ENCODE results near the gene SLC7A1.

SLC7A1 gene

DNA sequence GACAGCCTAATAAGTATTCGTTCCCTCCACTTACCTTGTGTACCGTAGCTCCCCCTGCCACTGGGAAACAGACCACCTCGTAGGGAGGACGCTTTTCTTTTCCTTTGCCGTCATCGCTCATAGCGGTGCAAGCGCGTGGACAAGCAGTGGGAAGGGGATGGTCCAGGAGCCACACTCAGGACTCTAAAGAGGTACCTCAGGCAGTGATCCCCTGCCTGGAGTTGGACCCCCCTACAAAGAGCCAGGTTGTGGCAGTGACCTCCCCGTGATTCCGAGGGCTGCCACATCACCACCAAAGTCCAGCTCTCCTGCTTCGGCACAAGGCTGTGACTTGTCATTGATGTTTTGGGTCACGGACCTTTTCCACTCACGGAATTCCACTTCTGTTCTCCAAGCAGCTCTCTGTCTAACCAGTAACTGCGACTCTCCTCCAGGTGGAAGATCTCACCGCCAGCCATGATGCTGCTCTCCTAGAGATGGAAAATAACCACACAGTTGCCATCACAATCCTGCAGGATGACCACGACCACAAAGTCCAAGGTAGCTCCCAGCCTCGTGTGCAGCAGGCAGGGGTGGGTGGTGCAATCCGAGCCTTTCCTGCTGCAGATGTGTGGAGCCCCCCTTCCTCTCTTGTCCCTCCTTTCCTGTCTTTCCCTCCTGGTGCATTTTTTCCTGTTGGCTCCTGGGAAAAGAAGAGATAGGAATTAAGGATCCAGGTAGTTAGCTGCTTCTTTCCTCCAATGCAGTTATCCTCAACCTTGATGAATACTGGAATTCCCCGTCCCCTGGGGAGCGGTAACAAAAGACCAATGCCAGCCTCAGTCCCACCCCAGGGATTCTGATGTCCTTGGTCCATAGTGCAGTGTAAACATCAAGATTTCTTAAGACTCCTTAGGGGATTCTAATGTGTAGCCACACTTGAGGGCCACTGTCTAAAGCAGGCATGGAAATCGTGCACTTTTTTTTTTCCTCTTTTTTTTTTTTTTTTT lies 107.7 kb downstream of the SLC7A1 start:
- DNase-seq (ENCODE audit: low read depth): no peak

DNA sequence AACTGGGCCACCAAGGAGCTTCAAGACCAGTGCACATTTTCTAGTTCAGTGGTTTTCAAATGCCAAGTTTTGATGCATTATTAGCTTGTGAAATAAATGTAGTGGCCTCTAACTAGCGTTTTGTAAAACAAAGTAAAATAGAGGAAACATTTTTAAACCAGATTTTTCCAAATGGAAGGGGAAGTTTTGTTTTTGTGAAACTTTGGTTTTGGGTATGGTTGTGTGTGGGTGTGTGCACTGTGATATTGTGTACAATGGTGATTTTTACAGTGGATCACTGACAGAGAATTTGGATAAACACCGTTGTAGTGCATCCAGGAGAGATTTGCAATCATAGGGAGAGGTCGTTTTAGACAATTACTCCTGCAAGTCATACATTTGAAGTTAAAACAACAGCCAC lies 108.9 kb downstream of the SLC7A1 start:
- DNase-seq (ENCODE audit: low read depth): no peak

DNA sequence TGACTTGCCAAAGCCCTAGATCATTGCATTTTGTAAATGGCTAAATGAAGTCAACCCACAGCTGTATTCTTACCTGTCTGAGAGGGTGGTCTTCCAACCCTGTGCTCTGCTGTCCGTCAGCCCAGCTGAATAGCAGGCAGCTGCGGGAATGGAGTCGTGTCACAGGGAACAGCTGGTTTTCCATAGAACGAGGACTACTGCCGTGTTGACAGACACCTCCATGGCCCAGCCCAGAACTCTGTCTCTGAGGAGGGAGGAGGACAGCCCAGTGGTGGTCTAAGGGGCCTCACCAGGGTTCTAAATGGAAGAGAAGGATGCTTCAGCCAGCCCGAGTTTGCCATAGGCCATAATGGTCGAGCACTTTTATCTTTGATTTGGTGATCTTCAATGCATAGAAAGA lies 110.7 kb downstream of the SLC7A1 start:
- no peak for DNase-seq (ENCODE audit: low read depth)

DNA sequence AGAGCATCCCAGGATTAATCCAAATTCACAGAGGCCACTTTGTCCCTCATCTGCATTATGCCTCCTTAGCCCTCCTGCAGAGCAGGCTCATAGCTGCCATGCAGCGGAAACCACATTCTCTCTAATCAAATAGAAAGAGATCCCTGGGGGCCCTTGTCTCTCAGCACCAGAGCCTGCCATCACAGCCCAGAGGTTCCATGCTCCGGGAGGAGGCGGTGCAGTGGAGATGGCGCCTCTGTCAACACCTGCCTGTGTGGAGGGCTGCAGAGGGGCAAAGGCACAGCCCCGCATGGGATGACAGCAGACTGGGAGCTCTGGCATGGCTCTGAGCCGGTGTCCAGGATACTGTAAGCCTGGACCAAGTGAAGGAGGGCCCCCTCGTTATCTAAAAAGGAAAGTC lies 111.3 kb downstream of the SLC7A1 start:
- DNase-seq (ENCODE audit: low read depth): no peak

DNA sequence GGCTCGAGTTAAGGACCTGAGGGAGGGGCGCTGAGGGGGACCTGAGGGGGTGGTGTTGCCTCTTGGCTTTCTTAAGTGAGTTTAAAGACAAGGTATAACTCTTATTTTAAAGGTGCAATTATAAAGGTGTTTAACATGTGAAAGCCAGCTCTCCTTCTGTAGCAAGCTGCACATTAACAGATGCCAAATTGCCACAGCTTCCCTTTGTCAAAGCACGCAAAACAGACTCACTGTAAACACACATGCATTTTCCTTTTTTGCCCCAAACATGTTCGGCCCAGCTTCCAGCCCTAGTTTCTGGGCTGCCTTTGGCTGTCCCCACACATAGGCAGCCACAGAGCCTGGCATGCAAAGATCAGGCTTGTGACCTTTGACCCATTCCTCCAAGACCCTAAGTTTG lies 111.9 kb downstream of the SLC7A1 start:
- no peak for DNase-seq (ENCODE audit: low read depth)

DNA sequence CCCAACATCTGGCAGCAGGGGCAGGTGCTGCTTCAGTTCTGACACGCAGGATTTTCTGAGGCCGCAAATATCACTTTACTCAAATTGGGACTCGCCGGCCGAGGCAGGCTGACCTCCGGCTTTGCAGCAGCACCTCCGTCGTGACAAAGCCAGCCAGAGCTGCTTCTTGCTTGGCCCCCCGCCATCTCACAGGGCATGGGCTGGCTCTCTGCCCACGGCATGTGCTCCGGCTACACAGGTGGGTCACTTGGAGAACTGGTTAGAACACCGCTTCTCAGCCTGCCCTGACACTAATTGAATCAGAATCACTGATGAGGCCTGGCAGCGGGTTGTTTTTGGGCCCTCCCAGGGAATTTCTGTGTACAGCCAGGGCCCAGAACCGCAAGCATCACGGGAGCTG lies 112.3 kb downstream of the SLC7A1 start:
- DNase-seq (ENCODE audit: low read depth): no peak

DNA sequence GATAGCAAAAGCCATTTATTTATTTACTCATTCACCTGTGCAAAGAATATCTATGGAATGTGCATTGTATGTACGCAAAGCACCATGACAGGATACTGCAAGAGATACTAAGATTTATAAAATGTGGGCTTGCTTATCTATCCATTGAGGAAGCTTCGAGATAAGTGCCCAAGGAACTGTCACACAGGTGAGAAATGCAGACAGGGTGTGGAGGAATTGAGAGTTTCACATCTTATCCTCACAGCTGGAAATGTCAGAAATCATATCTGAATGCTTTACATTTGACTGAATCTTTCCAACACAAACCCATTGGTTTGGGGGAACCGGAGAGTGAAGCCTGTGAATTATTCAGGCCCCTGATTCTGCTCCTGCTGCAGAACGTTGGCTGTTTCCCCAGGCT lies 113.0 kb downstream of the SLC7A1 start:
- no peak for DNase-seq (ENCODE audit: low read depth)

DNA sequence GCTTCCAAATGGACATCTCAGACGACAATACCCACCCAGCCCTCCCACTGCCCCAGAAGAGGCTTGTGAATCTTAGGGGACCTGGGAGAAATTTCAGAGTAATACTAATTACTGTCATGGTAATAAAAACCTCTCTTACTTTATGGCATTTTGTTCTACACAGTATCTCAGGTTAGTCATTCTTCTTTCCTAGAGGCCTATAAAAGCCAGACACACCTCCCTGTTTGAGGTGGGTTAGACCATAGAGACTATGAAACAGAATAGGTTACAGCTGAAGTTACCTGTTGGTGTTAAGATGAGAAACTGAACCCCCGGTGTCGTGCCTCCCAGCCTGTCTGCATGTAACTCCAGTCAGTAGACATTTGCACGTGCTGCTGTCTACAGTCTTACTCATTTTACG lies 113.9 kb downstream of the SLC7A1 start:
- no peak for DNase-seq (ENCODE audit: low read depth)

DNA sequence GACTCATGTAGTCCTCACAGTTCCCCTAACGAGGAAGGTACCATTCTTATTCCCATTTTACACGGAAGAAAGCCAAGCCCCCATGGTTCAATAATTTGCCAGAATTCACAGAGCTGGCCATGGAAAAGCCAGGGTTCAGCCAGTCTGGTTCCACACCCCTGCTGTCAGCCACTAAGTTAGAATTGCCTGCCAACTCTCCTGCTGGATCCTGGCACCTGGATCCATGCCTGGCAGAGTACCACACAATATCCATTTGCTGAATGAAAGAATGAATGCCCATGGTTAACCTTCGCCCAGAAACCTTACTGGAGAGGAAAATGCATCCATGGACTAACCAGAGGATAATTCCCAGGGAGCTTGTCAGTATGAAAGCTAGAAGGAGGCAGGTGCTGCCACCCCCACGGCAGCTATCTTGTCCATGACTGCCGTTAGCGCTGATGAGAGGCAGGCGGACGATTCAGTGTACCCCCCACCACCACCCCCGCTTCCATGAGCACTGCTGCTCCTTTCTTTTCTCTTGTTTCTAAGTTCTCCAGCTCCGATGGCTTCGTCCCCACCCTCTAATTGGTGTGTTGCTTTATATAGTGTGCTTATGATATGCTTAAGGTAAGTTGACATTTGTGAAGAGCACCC lies 114.5 kb downstream of the SLC7A1 start:
- DNase-seq (ENCODE audit: low read depth): no peak

DNA sequence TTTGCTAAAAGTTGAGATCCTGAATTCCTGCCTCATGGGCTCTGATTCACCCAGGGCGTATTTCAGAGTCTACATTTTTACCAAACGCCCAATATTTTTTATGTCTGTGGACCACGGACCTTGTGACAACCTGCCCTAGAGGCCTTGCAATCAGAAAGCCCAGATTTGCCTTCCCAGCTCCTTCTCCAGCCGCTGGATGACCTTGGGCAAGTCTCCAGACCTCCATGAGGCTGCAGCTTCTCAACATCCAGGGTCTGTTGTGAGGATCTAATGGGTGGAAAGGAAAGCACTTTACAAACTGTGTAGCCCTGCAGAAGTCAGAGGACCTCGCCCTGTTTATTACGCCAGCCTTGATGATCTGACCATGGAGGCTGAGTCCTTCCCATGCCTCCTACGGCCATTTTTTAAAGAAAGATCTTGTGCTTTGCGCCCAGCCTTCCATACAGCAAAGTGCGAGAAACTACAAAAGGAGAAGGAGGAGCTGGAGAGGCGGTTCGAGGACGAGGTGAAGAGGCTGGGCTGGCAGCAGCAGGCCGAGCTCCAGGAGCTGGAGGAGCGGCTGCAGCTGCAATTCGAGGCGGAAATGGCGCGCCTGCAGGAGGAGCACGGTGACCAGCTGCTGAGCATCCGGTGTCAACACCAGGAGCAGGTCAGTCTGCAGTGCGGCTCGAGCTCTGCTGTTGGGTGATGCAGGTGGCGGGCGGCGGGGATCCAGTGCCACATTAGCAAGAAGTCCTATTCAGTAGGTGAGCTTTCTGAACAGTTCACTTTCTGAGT lies 115.6 kb downstream of the SLC7A1 start:
- DNase-seq (ENCODE audit: low read depth): no peak

DNA sequence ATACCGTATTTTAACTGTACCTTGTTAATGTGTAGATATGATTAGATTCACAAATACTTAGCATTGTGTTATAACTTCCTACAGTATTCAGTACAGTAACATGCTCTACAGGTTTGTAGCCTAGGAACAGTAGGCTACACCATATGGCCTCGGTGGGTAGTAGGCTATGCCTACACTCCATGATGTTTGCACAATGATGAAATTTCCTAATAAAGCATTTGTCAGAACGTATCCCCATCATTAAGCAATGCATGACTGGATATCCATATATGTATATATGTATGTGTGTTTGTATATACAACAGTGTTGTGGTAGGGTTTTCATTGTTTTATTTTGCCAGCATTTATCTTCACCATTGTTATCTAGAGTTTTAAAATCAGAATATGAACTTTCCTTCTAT lies 119.4 kb downstream of the SLC7A1 start:
- no peak for DNase-seq (ENCODE audit: low read depth)

DNA sequence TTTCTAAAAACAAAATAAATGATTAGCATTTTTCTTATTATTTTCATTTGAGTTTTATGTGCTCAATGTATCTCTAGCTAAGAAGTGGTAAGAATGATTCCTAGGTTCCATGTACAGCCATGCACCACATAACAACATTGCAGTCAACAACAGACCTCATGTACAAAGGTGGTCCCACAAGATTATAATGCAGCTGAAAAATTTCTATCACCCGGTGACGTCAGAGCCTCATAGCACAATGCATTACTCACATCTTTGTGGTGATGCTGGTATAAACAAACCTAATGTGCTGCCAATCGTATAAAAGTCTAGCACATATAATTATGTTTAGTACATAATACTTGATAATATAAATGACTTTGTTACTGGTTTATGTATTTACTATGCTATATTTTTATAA lies 120.5 kb downstream of the SLC7A1 start:
- no peak for DNase-seq (ENCODE audit: low read depth)

DNA sequence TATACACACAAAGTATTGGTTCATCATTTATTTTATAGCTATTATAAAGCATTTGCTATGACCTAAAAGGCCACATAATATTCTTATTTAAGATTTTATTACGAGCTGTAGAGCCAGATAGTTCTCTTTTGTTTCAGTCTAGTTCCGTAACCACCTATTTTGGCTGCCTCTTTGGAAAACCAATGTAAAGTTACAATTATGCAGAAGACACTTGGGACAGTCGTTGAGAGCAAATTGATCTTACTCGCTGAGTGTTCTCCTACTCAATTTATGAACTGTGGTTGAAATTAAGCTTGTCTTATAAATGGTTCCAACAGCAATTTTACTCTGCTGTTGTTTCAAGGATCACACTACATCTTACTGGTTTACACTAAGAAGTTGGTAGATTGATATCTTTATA lies 122.3 kb downstream of the SLC7A1 start:
- no peak for DNase-seq (ENCODE audit: low read depth)

DNA sequence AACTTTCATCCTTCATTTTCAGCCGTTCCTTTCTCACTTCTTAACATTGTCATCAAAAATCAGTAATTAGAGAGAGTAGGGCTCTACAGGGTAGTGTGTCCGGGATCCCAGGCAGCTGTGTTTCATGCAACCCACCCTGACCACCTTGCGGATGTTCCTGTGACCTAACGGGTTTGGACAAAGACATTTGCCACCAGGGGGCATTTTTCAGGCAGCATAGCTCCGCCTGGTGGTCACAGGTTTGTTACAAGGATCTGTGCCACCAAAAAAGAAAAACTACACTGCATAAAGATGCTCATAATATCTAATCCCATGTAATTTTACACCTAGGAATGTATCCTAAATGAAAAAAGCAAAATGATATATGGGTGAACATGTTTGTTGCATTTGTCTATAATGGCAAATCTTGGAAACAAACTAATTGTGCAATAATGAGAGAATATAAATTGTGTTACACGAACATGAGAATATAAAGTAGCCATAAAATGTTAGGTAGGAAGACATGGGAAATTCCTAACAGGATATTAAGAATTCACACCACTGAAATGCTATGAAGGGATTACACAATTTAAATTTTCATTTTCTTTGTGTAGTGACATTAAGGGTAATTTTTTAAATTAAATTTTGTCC lies 123.0 kb downstream of the SLC7A1 start:
- no peak for DNase-seq (ENCODE audit: low read depth)

DNA sequence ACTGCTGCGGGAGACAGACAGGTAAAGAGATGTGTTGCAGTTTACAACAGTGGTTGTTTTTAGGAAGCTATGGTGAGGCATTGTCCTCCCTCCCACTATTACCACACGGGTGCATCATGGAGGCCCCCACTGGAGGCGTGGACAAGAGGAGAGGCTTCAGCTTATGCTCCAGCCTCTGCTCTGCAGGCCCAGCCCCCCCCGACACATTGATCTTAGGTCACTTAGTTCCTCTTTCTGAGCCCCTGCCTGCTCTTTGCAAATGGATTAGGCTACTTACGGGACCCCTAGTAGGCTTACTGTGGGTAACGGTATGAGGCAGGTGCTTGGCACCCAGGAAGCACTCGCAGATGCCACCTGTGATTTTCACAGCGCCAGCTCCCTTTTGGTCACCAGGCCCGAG lies 123.9 kb downstream of the SLC7A1 start:
- DNase-seq (ENCODE audit: low read depth): no peak

DNA sequence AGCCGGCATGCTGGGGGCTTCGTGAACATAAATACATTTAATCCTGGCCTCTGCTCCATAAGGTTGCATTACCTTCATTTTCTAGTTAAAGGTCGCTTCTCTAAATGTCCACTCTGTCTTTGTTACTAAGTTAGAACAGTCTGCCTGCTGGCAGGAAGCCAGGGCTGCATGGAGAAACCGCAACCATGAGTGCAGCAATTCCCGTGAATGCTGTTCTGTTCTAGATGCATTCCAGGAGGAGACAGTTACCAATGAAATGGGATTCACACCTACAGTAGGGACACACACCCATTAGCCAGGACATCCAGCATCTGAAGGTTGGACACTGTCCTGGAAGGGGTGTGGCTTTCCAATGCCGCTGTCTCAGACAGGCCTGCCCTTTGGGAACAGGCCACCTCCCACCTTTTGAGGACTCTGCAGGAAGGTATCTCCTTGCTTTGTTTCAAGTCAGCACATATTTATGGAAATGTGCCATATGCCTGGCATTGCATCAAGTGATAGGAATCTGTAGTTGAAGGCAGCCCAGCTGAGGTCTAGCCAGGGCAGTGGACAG lies 129.7 kb downstream of the SLC7A1 start:
- no peak for DNase-seq (ENCODE audit: low read depth)

DNA sequence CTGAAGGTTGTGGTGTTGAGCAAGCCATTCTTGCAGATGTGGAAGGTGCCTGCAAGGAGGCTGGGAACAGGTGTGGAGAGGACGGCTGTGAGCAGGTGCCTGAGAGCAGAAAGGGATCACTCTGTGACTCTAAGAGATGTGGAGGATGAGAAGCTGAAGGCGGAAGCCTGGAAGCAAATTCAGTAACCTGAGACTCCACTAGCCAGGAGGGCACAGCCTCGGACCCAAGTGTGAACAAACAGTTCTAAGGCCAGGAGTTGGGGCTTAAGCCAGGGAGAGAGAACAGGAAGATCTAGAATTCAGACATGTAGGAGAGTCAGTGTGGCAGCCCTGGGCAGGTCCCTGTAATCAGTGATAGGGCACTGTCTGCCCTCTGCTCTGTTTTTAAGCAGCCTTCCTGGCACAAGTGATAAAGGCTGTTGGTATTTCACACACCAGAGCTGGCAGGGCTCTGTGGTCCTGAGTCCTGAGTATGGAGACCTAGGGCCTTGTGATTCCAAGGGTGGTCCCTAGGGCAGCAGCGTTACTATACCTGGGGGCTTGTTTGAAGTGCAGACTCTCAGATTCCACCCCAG lies 131.3 kb downstream of the SLC7A1 start:
- DNase-seq (ENCODE audit: low read depth): no peak

DNA sequence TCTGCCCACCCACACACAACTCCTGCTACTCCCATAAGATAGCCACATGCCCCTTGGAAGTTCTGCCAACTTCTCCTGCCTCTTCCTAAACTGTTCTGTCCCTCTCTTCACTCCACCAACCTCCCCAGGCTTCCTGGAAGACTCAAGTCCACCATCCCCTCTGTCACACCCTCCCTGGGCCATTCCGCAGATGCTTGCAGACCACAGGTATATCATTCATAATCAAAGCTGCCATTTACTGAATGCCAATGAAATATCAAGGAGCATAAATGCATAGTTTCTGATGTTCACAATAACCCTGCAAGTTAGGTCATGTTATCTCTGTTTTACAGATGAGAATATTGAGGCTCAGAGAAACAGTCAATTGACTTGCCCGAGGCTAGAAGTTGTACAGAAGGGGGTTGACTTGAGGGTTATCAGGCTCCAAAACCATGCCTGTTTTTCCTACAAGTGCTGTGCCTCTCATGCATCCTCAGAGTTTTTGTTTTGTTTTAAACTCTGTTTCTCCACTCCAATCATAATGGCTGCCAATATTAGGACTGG lies 135.6 kb downstream of the SLC7A1 start:
- DNase-seq (ENCODE audit: low read depth): no peak
